SK-N-SH treated with all-trans-retinoic acid at 6 μM for 48 hours (cell line): ENCODE results near the gene C4orf36.
A peak's percentile ranks its signal among the peaks of the same experiment; 100 is the strongest.

ENCODE experiments used
- ATAC-seq: fragments of 200-7000 bp; cut with Tn5 transposase; 3 replicates; pipeline ENCODE4 v1.9.1; 2020; ENCODE audit warnings: mild to moderate bottlenecking, moderate library complexity
- ARNTL ChIP-seq: fragments of 450-650 bp; formaldehyde crosslinking; IDR thresholded peaks from 2 replicates; pipeline ENCODE4 v1.5.0; 2020; ENCODE audit warnings: low read depth, mild to moderate bottlenecking, moderate library complexity, borderline replicate concordance
- BACH2 ChIP-seq: fragments of 250-450 bp; sonication (Bioruptor Pico); IDR thresholded peaks from 2 replicates; pipeline ENCODE4 v1.9.0; 2021; ENCODE audit warnings: mild to moderate bottlenecking, borderline replicate concordance
- CSDC2 ChIP-seq: fragments of 250-450 bp; sonication (Bioruptor Pico); IDR thresholded peaks from 2 replicates; pipeline ENCODE4 v1.5.0; 2020; ENCODE audit warnings: mild to moderate bottlenecking, moderate library complexity
- ESRRG ChIP-seq: fragments of 250-450 bp; sonication (Bioruptor Pico); IDR thresholded peaks from 2 replicates; pipeline ENCODE4 v1.6.1; 2021; ENCODE audit warnings: mild to moderate bottlenecking
- GLIS3 ChIP-seq: fragments of 250-450 bp; sonication (Bioruptor Pico); IDR thresholded peaks from 2 replicates; pipeline ENCODE4 v1.5.0; 2020; ENCODE audit warnings: mild to moderate bottlenecking, moderate library complexity
- ISL1 ChIP-seq: fragments of 250-450 bp; sonication (Bioruptor Pico); IDR thresholded peaks from 2 replicates; pipeline ENCODE4 v2.1.2; 2022; ENCODE audit warnings: mild to moderate bottlenecking, moderate library complexity
- OSR1 ChIP-seq: fragments of 250-450 bp; sonication (Bioruptor Pico); IDR thresholded peaks from 2 replicates; pipeline ENCODE4 v1.8.0; 2022; ENCODE audit warnings: moderate library complexity, mild to moderate bottlenecking, inconsistent platforms
- PPARA ChIP-seq: fragments of 250-450 bp; sonication (Bioruptor Pico); IDR thresholded peaks from 2 replicates; pipeline ENCODE4 v1.5.0; 2020; ENCODE audit warnings: mild to moderate bottlenecking, borderline replicate concordance
- RARB ChIP-seq: fragments of 250-450 bp; sonication (Bioruptor Pico); IDR thresholded peaks from 2 replicates; pipeline ENCODE4 v1.8.0; 2021; ENCODE audit warnings: mild to moderate bottlenecking, moderate library complexity
- TCF4 ChIP-seq: fragments of 250-450 bp; sonication (Bioruptor Pico); IDR thresholded peaks from 2 replicates; pipeline ENCODE4 v1.8.0; 2021; ENCODE audit warnings: mild to moderate bottlenecking, moderate library complexity, borderline replicate concordance
- TOX ChIP-seq: fragments of 250-450 bp; sonication (Bioruptor Pico); IDR thresholded peaks from 2 replicates; pipeline ENCODE4 v1.8.0; 2021; ENCODE audit warnings: mild to moderate bottlenecking, moderate library complexity, borderline replicate concordance
- ZC3H10 ChIP-seq: fragments of 250-450 bp; sonication (Bioruptor Pico); IDR thresholded peaks from 2 replicates; pipeline ENCODE4 v1.5.1; 2021; ENCODE audit warnings: mild to moderate bottlenecking, moderate library complexity
- ZFP3 ChIP-seq: fragments of 250-450 bp; sonication (Bioruptor Pico); IDR thresholded peaks from 2 replicates; pipeline ENCODE4 v1.5.0; 2020; ENCODE audit warnings: mild to moderate bottlenecking, moderate library complexity
- ZFP30 ChIP-seq: fragments of 450-650 bp; formaldehyde crosslinking; IDR thresholded peaks from 2 replicates; pipeline ENCODE4 v1.5.0; 2022; ENCODE audit warnings: mild to moderate bottlenecking, moderate library complexity
- ZNF70 ChIP-seq: fragments of 450-650 bp; formaldehyde crosslinking; IDR thresholded peaks from 2 replicates; pipeline ENCODE4 v1.5.0; 2020; ENCODE audit warnings: mild to moderate bottlenecking, moderate library complexity
- ZNF8 ChIP-seq: fragments of 450-650 bp; formaldehyde crosslinking; IDR thresholded peaks from 2 replicates; pipeline ENCODE4 v1.5.0; 2020; ENCODE audit warnings: mild to moderate bottlenecking, moderate library complexity
- TF ChIP-seq, protein P1 (sequence below): fragments of 250-450 bp; sonication (Bioruptor Pico); IDR thresholded peaks from 2 replicates; pipeline ENCODE4 v1.5.0; 2020; ENCODE audit warnings: mild to moderate bottlenecking, moderate library complexity
- TF ChIP-seq, protein P2 (sequence below): fragments of 250-450 bp; sonication (Bioruptor Pico); IDR thresholded peaks from 2 replicates; pipeline ENCODE4 v1.8.0; 2021; ENCODE audit warnings: low read depth, mild to moderate bottlenecking, moderate library complexity, borderline replicate concordance
- TF ChIP-seq, protein P3 (sequence below): fragments of 250-450 bp; sonication (Bioruptor Pico); IDR thresholded peaks from 2 replicates; pipeline ENCODE4 v1.5.1; 2021; ENCODE audit warnings: mild to moderate bottlenecking, moderate library complexity
- TF ChIP-seq, protein P4 (sequence below): fragments of 250-450 bp; sonication (Bioruptor Pico); IDR thresholded peaks from 2 replicates; pipeline ENCODE4 v1.8.0; 2020; ENCODE audit warnings: mild to moderate bottlenecking, moderate library complexity, borderline replicate concordance
- TF ChIP-seq, protein P5 (sequence below): fragments of 250-450 bp; sonication (Bioruptor Pico); IDR thresholded peaks from 2 replicates; pipeline ENCODE4 v1.5.1; 2020; ENCODE audit warnings: low read depth, mild to moderate bottlenecking, moderate library complexity

C4orf36 gene

DNA sequence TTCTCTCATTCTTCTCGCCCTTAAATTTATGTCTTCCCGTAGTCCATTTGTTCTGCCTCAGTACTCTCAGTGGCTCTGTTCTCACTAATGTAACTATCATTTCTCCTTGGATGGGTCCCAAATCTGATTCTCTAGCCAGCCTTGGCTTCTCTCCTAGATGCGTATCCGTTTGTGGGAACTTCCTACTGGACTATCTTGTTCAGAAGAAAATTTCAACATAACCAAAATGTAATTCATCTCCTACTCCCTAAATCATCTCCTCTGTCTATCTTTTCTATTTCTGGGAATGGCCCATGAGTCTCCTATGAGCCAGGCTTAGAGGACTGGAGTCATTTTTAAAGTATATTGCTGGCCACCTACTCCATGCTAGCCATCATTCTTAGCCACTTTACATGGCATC lies 4.4 kb upstream of the C4orf36 start:
- no peak for ATAC-seq
- TF ChIP-seq ZNF70 (CRISPR knock-in tag) (no peak), CSDC2 (CRISPR knock-in tag) (no peak), ISL1 (CRISPR knock-in tag) (peak; percentile 81), TCF4 (CRISPR knock-in tag) (peak; percentile 38; the same call in 1 of the 2 replicates)
- TF ChIP-seq, protein P1, sequence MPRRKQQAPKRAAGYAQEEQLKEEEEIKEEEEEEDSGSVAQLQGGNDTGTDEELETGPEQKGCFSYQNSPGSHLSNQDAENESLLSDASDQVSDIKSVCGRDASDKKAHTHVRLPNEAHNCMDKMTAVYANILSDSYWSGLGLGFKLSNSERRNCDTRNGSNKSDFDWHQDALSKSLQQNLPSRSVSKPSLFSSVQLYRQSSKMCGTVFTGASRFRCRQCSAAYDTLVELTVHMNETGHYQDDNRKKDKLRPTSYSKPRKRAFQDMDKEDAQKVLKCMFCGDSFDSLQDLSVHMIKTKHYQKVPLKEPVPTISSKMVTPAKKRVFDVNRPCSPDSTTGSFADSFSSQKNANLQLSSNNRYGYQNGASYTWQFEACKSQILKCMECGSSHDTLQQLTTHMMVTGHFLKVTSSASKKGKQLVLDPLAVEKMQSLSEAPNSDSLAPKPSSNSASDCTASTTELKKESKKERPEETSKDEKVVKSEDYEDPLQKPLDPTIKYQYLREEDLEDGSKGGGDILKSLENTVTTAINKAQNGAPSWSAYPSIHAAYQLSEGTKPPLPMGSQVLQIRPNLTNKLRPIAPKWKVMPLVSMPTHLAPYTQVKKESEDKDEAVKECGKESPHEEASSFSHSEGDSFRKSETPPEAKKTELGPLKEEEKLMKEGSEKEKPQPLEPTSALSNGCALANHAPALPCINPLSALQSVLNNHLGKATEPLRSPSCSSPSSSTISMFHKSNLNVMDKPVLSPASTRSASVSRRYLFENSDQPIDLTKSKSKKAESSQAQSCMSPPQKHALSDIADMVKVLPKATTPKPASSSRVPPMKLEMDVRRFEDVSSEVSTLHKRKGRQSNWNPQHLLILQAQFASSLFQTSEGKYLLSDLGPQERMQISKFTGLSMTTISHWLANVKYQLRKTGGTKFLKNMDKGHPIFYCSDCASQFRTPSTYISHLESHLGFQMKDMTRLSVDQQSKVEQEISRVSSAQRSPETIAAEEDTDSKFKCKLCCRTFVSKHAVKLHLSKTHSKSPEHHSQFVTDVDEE (CRISPR knock-in tag), result no peak

DNA sequence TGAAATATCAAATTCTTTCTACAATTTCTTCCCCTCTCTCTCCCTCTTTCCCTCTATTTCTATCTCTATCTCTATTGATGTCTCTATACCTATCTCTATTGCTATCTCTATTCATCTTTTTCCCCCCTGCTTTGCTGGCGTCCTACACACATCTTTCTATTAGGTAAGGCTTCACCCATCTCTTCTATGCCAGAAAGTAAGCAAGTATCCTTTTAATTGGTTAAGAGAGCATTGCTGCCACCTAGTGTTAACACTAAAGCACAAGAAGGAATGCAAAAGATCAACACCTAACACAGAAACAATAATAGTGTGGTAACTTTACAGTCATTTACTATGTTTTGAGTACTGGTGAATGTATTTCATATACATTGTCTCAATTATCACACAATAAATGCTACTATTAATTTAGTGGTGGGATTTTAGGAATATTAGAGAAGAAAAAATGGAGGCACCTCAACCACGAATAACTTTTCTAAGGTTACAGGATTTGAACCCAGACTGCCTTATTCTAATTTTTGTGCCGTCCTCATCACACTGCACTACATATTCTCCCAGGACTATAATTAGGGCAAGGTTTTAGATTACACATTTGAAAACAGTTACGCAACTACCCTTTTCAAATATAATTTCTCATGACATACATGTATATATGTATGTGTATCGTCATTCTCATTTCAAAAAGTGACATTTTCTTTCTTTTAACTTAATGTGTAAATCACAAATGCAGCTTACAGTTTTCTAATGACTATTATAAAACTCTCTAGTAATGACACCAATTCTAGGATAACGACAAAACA lies 3.7 kb upstream of the C4orf36 start:
- no peak for TF ChIP-seq ZNF70 (CRISPR knock-in tag)

DNA sequence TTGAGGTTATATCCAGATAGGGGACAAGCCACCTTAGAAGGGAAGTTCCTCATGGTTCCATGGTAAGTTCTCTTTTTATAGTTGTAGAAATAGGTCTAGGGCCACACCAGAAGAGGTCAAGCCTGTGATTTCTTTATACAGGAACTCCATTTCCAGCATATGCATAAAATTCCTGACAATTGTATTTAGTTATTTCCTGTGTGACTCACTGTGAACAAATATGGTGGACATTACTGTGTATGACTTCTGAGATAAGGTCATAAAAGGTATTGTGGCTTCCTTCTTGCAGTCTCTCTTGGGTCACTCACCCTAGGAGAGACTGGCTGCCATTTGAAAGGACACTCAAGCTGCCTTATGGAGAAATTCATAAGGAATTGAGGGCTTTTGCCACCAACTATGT lies 2.2 kb upstream of the C4orf36 start:
- TF ChIP-seq ESRRG (CRISPR knock-in tag), result no peak
- TF ChIP-seq, protein P2, sequence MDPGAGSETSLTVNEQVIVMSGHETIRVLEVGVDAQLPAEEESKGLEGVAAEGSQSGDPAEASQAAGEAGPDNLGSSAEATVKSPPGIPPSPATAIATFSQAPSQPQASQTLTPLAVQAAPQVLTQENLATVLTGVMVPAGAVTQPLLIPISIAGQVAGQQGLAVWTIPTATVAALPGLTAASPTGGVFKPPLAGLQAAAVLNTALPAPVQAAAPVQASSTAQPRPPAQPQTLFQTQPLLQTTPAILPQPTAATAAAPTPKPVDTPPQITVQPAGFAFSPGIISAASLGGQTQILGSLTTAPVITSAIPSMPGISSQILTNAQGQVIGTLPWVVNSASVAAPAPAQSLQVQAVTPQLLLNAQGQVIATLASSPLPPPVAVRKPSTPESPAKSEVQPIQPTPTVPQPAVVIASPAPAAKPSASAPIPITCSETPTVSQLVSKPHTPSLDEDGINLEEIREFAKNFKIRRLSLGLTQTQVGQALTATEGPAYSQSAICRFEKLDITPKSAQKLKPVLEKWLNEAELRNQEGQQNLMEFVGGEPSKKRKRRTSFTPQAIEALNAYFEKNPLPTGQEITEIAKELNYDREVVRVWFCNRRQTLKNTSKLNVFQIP (CRISPR knock-in tag), result no peak
- TF ChIP-seq GLIS3 (CRISPR knock-in tag), result no peak
- no peak for TF ChIP-seq ZFP30 (CRISPR knock-in tag)
- no peak for TF ChIP-seq ZC3H10 (CRISPR knock-in tag)
- TF ChIP-seq ZNF70 (CRISPR knock-in tag), result no peak
- TF ChIP-seq RARB (CRISPR knock-in tag), result no peak
- TF ChIP-seq PPARA, result no peak
- TF ChIP-seq, protein P3, sequence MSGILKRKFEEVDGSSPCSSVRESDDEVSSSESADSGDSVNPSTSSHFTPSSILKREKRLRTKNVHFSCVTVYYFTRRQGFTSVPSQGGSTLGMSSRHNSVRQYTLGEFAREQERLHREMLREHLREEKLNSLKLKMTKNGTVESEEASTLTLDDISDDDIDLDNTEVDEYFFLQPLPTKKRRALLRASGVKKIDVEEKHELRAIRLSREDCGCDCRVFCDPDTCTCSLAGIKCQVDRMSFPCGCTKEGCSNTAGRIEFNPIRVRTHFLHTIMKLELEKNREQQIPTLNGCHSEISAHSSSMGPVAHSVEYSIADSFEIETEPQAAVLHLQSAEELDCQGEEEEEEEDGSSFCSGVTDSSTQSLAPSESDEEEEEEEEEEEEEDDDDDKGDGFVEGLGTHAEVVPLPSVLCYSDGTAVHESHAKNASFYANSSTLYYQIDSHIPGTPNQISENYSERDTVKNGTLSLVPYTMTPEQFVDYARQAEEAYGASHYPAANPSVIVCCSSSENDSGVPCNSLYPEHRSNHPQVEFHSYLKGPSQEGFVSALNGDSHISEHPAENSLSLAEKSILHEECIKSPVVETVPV, result no peak
- no peak for TF ChIP-seq ZNF8 (CRISPR knock-in tag)
- TF ChIP-seq, protein P4, sequence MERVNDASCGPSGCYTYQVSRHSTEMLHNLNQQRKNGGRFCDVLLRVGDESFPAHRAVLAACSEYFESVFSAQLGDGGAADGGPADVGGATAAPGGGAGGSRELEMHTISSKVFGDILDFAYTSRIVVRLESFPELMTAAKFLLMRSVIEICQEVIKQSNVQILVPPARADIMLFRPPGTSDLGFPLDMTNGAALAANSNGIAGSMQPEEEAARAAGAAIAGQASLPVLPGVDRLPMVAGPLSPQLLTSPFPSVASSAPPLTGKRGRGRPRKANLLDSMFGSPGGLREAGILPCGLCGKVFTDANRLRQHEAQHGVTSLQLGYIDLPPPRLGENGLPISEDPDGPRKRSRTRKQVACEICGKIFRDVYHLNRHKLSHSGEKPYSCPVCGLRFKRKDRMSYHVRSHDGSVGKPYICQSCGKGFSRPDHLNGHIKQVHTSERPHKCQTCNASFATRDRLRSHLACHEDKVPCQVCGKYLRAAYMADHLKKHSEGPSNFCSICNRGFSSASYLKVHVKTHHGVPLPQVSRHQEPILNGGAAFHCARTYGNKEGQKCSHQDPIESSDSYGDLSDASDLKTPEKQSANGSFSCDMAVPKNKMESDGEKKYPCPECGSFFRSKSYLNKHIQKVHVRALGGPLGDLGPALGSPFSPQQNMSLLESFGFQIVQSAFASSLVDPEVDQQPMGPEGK (CRISPR knock-in tag), result no peak
- TF ChIP-seq ISL1 (CRISPR knock-in tag), result no peak
- TF ChIP-seq, protein P5, sequence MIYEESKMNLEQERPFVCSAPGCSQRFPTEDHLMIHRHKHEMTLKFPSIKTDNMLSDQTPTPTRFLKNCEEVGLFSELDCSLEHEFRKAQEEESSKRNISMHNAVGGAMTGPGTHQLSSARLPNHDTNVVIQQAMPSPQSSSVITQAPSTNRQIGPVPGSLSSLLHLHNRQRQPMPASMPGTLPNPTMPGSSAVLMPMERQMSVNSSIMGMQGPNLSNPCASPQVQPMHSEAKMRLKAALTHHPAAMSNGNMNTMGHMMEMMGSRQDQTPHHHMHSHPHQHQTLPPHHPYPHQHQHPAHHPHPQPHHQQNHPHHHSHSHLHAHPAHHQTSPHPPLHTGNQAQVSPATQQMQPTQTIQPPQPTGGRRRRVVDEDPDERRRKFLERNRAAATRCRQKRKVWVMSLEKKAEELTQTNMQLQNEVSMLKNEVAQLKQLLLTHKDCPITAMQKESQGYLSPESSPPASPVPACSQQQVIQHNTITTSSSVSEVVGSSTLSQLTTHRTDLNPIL, result no peak
- TF ChIP-seq ARNTL (CRISPR knock-in tag), result no peak
- TF ChIP-seq OSR1 (CRISPR knock-in tag), result no peak
- no peak for TF ChIP-seq CSDC2 (CRISPR knock-in tag)
- TF ChIP-seq, all 23 proteins: peak for 0
- no peak for ATAC-seq

More for the DNA sequence above, 3.7 kb upstream of the C4orf36 start:
- ATAC-seq, result peak; percentile 48

DNA sequence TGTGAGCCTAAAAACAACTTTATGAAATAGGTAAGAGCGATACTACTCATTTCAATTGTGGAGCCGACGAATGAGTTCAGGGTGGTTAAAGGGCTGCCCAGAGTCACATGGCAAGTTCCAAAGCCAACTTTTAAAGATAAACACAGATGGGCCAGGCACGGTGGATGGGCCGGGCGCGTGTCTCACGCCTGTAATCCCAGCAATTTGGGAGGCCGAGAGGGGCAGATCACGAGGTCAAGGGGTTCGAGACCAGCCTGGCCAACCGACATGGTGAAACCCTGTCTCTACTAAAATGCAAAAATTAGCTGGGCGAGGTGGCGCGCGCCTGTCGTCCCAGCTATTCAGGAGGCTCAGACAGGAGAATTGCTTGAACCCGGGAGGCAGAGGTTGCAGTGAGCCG lies 914 bp upstream of the C4orf36 start:
- no peak for ATAC-seq

More for the DNA sequence above, 914 bp upstream of the C4orf36 start:
- TF ChIP-seq, protein P5, result no peak
- TF ChIP-seq, protein P2 (CRISPR knock-in tag), result no peak
- TF ChIP-seq, protein P4 (CRISPR knock-in tag), result no peak
- no peak for TF ChIP-seq ZFP3 (CRISPR knock-in tag)
- TF ChIP-seq OSR1 (CRISPR knock-in tag), result no peak
- no peak for TF ChIP-seq RARB (CRISPR knock-in tag)
- TF ChIP-seq BACH2 (CRISPR knock-in tag), result no peak
- TF ChIP-seq PPARA, result no peak
- TF ChIP-seq TOX (CRISPR knock-in tag), result no peak
- no peak for TF ChIP-seq ISL1 (CRISPR knock-in tag)
- TF ChIP-seq, all 23 proteins: peak for 0
